GM21381 (cell line): Measurements from ENCODE around the gene EGFL6.
"Not testable (repeated sequence)": the region's sequence is repeated elsewhere in the genome, so short reads cannot be mapped to it uniquely, and the experiment has no call there.

Experiments used
- ATAC-seq: cut with Tn5 transposase; IDR thresholded peaks from one replicate; pipeline ENCODE4 v1.9.1; 2021; ENCODE audit warnings: mild to moderate bottlenecking, moderate library complexity; ENCODE audit not compliant: unreplicated experiment

EGFL6 gene

GRCh38 chrX:13652287-13652793 is 82.9 kb downstream of the EGFL6 start:
- peak; percentile 1 for ATAC-seq

GRCh38 chrX:13652850-13653693 is 83.7 kb downstream of the EGFL6 start, which contains the start of gene TCEANC:
Gene TCEANC, plus strand, starts transcription at chrX:13653141. Its CDS starts 9,368 bp downstream, at chrX:13662509.
- peak; percentile 94 for ATAC-seq

GRCh38 chrX:13654116-13654515 is 84.7 kb downstream of the EGFL6 start:
- no peak for ATAC-seq

- ATAC-seq, result no peak
Observed at GRCh38 chrX:13655674-13656073, 86.3 kb downstream of the EGFL6 start.

GRCh38 chrX:13658602-13659001 is 89.2 kb downstream of the EGFL6 start:
- ATAC-seq, result no peak

- no peak for ATAC-seq
Observed at GRCh38 chrX:13659063-13659462, 89.7 kb downstream of the EGFL6 start.

GRCh38 chrX:13661735-13662288 is 92.4 kb downstream of the EGFL6 start:
- no peak for ATAC-seq

- ATAC-seq, result no peak
Observed at GRCh38 chrX:13662355-13662791, 93.0 kb downstream of the EGFL6 start.

- ATAC-seq, result no peak
Observed at GRCh38 chrX:13664020-13664419, 94.6 kb downstream of the EGFL6 start.

- ATAC-seq, result no peak
Observed at GRCh38 chrX:13666836-13667235, 97.4 kb downstream of the EGFL6 start.

- no peak for ATAC-seq
Observed at GRCh38 chrX:13667919-13668318, 98.5 kb downstream of the EGFL6 start.

- peak; percentile 64 for ATAC-seq
Observed at GRCh38 chrX:13669246-13669737, 99.9 kb downstream of the EGFL6 start.

- not testable (repeated sequence) for ATAC-seq
Observed at GRCh38 chrX:13669755-13670154, 100.4 kb downstream of the EGFL6 start.

GRCh38 chrX:13670197-13670596 is 100.8 kb downstream of the EGFL6 start:
- no peak for ATAC-seq

- ATAC-seq, result no peak
Observed at GRCh38 chrX:13673016-13673415, 103.6 kb downstream of the EGFL6 start.

- ATAC-seq, result no peak
Observed at GRCh38 chrX:13676885-13677284, 107.5 kb downstream of the EGFL6 start.

- not testable (repeated sequence) for ATAC-seq
Observed at GRCh38 chrX:13679700-13680099, 110.3 kb downstream of the EGFL6 start.

- ATAC-seq, result no peak
Observed at GRCh38 chrX:13681595-13681994, 112.2 kb downstream of the EGFL6 start.
